Fibroblast of lung (primary cell): ENCODE data around the gene SMIM5. TPM values are rescaled to one million over a fixed set of nuclear protein-coding genes. Genes with fewer than 3 reads are reported as not detected.

Experiments
- DNase-seq, 2 donors: peaks; one replicate each; pipeline versions ENCODE4 v3.0.0 to v3.0.0-alpha.2; 2010; ENCODE audit warnings: low read depth in 2 of 2
- H2AFZ ChIP-seq: 2 replicates; pipeline ENCODE4 v1.5.1; 2012; ENCODE audit warnings: low read length, control low read depth, inconsistent platforms
- H3K27ac ChIP-seq: 2 replicates; pipeline ENCODE4 v1.5.1; 2011; ENCODE audit warnings: low read length, control low read depth; ENCODE audit not compliant: insufficient read depth
- H3K27me3 ChIP-seq: 2 replicates; pipeline ENCODE4 v1.5.1; 2011; ENCODE audit warnings: mild to moderate bottlenecking, low read length; ENCODE audit not compliant: control insufficient read depth, insufficient read depth
- H3K36me3 ChIP-seq: 2 replicates; pipeline ENCODE4 v1.5.1; 2011; ENCODE audit warnings: low read length; ENCODE audit not compliant: control insufficient read depth, insufficient read depth
- H3K4me1 ChIP-seq: 2 replicates; pipeline ENCODE4 v1.5.1; 2011; ENCODE audit warnings: low read length; ENCODE audit not compliant: control insufficient read depth, insufficient read depth; ENCODE audit errors: extremely low read depth
- H3K4me2 ChIP-seq: 2 replicates; pipeline ENCODE4 v1.5.1; 2011; ENCODE audit warnings: low read length, control low read depth; ENCODE audit not compliant: insufficient read depth; ENCODE audit errors: extremely low read depth
- H3K4me3 ChIP-seq, 4 experiments: fragments of 200-600 bp in 1 of 4; sonication (generic) in 1 of 4; replicated peaks in 1 of 4; 2 replicates each; pipeline ENCODE4 v1.5.1; 2011 to 2016; ENCODE audit warnings: low read length in 4 of 4, low read depth in 3 of 4, mild to moderate bottlenecking in 3 of 4, control low read depth in 2 of 4, inconsistent platforms in 1 of 4, mixed read lengths in 1 of 4; ENCODE audit not compliant: insufficient read depth in 1 of 4; ENCODE audit errors: control extremely low read depth in 1 of 4
- H3K79me2 ChIP-seq: 2 replicates; pipeline ENCODE4 v1.5.1; 2012; ENCODE audit warnings: mild to moderate bottlenecking, low read length, inconsistent platforms; ENCODE audit not compliant: control insufficient read depth, insufficient read depth
- H3K9ac ChIP-seq: 2 replicates; pipeline ENCODE4 v1.5.1; 2011; ENCODE audit warnings: mild to moderate bottlenecking, low read length, control low read depth; ENCODE audit not compliant: insufficient read depth
- H3K9me3 ChIP-seq: 2 replicates; pipeline ENCODE4 v1.5.1; 2012; ENCODE audit warnings: low read depth, low read length; ENCODE audit not compliant: control insufficient read depth, insufficient read depth
- H4K20me1 ChIP-seq: 2 replicates; pipeline ENCODE4 v1.5.1; 2011; ENCODE audit warnings: low read length; ENCODE audit not compliant: control insufficient read depth, insufficient read depth; ENCODE audit errors: extremely low read depth
- CTCF ChIP-seq, 2 donors: IDR thresholded peaks in 1 of 2; conservative IDR thresholded peaks in 1 of 2; 1 replicate in 1 of 2; 2 replicates in 1 of 2; pipeline ENCODE4 v1.5.1; 2011 to 2012; ENCODE audit warnings: low read length in 2 of 2, control low read depth in 1 of 2, inconsistent platforms in 1 of 2, low read depth in 1 of 2, mild to moderate bottlenecking in 1 of 2
- EZH2 ChIP-seq: IDR thresholded peaks from 2 replicates; pipeline ENCODE4 v1.5.1; 2012; ENCODE audit warnings: low read length, control low read depth, mild to moderate bottlenecking; ENCODE audit errors: missing control alignments
- polyA minus RNA-seq: library from RNA; depleted of rRNA, polyadenylated mRNA; stranded (reverse); fragments of >200 nt; gene quantifications from 2 replicates; pipeline ENCODE4 v1.2.3, GENCODE V29; 2011; ENCODE audit warnings: low replicate concordance
- polyA plus RNA-seq, 2 donors: library from polyadenylated mRNA; depleted of rRNA in 1 of 2; stranded (reverse) in 1 of 2; unstranded in 1 of 2; fragments of >200 nt; gene quantifications; 2 replicates each; pipeline ENCODE4 v1.2.1, GENCODE V29; 2011 to 2012; ENCODE audit warnings: missing spikeins in 1 of 2
- total RNA-seq: library from RNA; depleted of rRNA; stranded (reverse); fragments of >200 nt; gene quantifications from 2 replicates; pipeline ENCODE4 v1.2.1, GENCODE V29; 2014

SMIM5 gene, protein sequence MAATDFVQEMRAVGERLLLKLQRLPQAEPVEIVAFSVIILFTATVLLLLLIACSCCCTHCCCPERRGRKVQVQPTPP
- total RNA-seq (under 0.01 and 0.17 TPM in 2 replicates), polyA plus RNA-seq (0.05 TPM in 1 of 2 replicates, not detected in the other), polyA minus RNA-seq (not detected in 2 replicates)
- polyA plus RNA-seq (2012): 0.10 TPM in 1 of 2 replicates, not detected in the other

- Histone ChIP-seq H2AFZ (peak within 1 kb of the TSS; percentile 1), H4K20me1 (no peaks in the 10 kb centered on the region), H3K9ac (peak within 1 kb of the TSS; percentile 20), H3K27ac (peak within 1 kb of the TSS; percentile 73), H3K9me3 (no peaks in the 10 kb centered on the region), H3K27me3 (no peaks in the 10 kb centered on the region), H3K4me1 (peaks cover 14% of the 10 kb centered on the region), H3K79me2 (no peaks in the 10 kb centered on the region), H3K4me2 (peak within 1 kb of the TSS; percentile 40), H3K36me3 (no peaks in the 10 kb centered on the region), H3K4me3 (no peak within 1 kb of the TSS)
- TF ChIP-seq CTCF (conservative IDR thresholded peaks at IDR 0.05 in 1 of 2, IDR thresholded peaks at IDR 0.05 in 1 of 2; ENCODE audit: low read depth in 1 of 2, low read length in 2 of 2) (peak; percentile 81 to 92), EZH2 (no peak)
- peak; percentile 79 to 84 for DNase-seq
These were observed at the start of gene SMIM5 for GRCh38 chr17:75632863-75633485. TSS of gene SMIM5 (plus strand) at chr17:75633434. CDS start at chr17:75640202, 6,768 bp downstream.

GRCh38 chr17:75584849-75585175, 48.4 kb upstream of the SMIM5 start:
- Histone ChIP-seq H3K79me2 (no peaks in the 10 kb centered on the region), H3K36me3 (no peaks in the 10 kb centered on the region), H3K27ac (no peak overlapping the region), H3K9ac (no peak overlapping the region), H3K4me3 (no peak overlapping the region), H2AFZ (no peak overlapping the region), H3K4me1 (no peaks in the 10 kb centered on the region), H3K27me3 (peaks cover 27% of the 10 kb centered on the region), H4K20me1 (no peaks in the 10 kb centered on the region), H3K4me2 (no peak overlapping the region), H3K9me3 (no peaks in the 10 kb centered on the region)
- no peak for DNase-seq
- TF ChIP-seq CTCF (conservative IDR thresholded peaks at IDR 0.05 in 1 of 2, IDR thresholded peaks at IDR 0.05 in 1 of 2; ENCODE audit: low read depth in 1 of 2, low read length in 2 of 2): no peak
- TF ChIP-seq EZH2: no peak

GRCh38 chr17:75587675-75588595, 45.3 kb upstream of the SMIM5 start, which contains the start of gene MYO15B:
TSS of gene MYO15B (plus strand) at chr17:75587800. CDS start at chr17:75588058, 258 bp downstream.
- Histone ChIP-seq H3K4me1 (no peaks in the 10 kb centered on the region), H3K9ac (no peak within 1 kb of the TSS), H2AFZ (no peak within 1 kb of the TSS), H3K36me3 (no peaks in the 10 kb centered on the region), H3K79me2 (no peaks in the 10 kb centered on the region), H3K4me3 (no peak within 1 kb of the TSS), H3K27me3 (peaks cover 27% of the 10 kb centered on the region), H4K20me1 (no peaks in the 10 kb centered on the region), H3K27ac (no peak within 1 kb of the TSS), H3K9me3 (no peaks in the 10 kb centered on the region), H3K4me2 (no peak within 1 kb of the TSS)
- TF ChIP-seq EZH2 (peak; percentile 85), CTCF (conservative IDR thresholded peaks at IDR 0.05 in 1 of 2, IDR thresholded peaks at IDR 0.05 in 1 of 2; ENCODE audit: low read depth in 1 of 2, low read length in 2 of 2) (peak in 1 of 2 donors; percentile 26)
- DNase-seq: no peak
